Endothelial cell of umbilical vein (primary cell): ENCODE results near the gene ADGRG2. TPM values are rescaled to one million over a fixed set of nuclear protein-coding genes. Genes with fewer than 3 reads are reported as not detected.

Source experiments
- BruUV-seq: library from RNA; stranded (reverse); fragments of 400-500 nt; replicated peaks from 2 replicates; lab custom pipeline; 2021; lab: Mats Ljungman, UMichigan
- CTCF ChIA-PET: fragments of 300-600, 350-600 bp; sonication (Branson Sonifier 250); formaldehyde crosslinking; loops from one replicate; lab custom pipeline; 2021; ENCODE audit warnings: antibody characterized with exemption, inconsistent platforms; lab: Charles Lee
- POLR2A ChIA-PET: fragments of 300-600, 350-600 bp; sonication (Branson Sonifier 250); formaldehyde crosslinking; loops from one replicate; lab custom pipeline; 2021; ENCODE audit warnings: antibody characterized with exemption, inconsistent platforms; lab: Charles Lee
- DNase-seq: peaks from one replicate; pipeline ENCODE4 v3.0.0-alpha.2; 2011; ENCODE audit warnings: low read depth, low spot score
- FAIRE-seq: peaks from 2 replicates; lab custom pipeline; 2011; peaks lifted over from hg19 to GRCh38; lab: Jason Lieb, UNC
- H2AFZ ChIP-seq: 2 replicates; pipeline ENCODE4 v1.6.0; 2012; ENCODE audit warnings: low read depth, low read length, control low read depth, inconsistent platforms
- H3K27ac ChIP-seq: 2 replicates; pipeline ENCODE4 v1.5.1; 2011; ENCODE audit warnings: low read depth, mild to moderate bottlenecking, control low read depth, low read length, moderate library complexity; ENCODE audit not compliant: insufficient read depth
- H3K27me3 ChIP-seq, 2 experiments: 2 replicates each; pipeline versions ENCODE4 v1.6.0 to v1.6.1; 2011; ENCODE audit warnings: low read length in 2 of 2, mixed read lengths in 1 of 2; ENCODE audit not compliant: control insufficient read depth in 2 of 2, insufficient read depth in 2 of 2
- H3K36me3 ChIP-seq, 2 experiments: 2 replicates in 1 of 2; 3 replicates in 1 of 2; pipeline ENCODE4 v1.5.1; 2011; ENCODE audit warnings: low read length in 2 of 2, mild to moderate bottlenecking in 1 of 2, moderate library complexity in 1 of 2; ENCODE audit not compliant: control insufficient read depth in 2 of 2, insufficient read depth in 2 of 2; ENCODE audit errors: extremely low read depth in 1 of 2
- H3K4me1 ChIP-seq: 3 replicates; pipeline ENCODE4 v1.5.1; 2011; ENCODE audit warnings: mild to moderate bottlenecking, low read length; ENCODE audit not compliant: control insufficient read depth, insufficient read depth; ENCODE audit errors: extremely low read depth
- H3K4me2 ChIP-seq: 2 replicates; pipeline ENCODE4 v1.6.1; 2011; ENCODE audit warnings: low read length, control low read depth, mixed read lengths; ENCODE audit not compliant: insufficient read depth
- H3K4me3 ChIP-seq, 3 experiments: fragments of 200-600 bp in 1 of 3; sonication (generic), shearing (Covaris generic) in 1 of 3; replicated peaks in 1 of 3; 2 replicates each; pipeline ENCODE4 v1.5.1; 2011 to 2016; ENCODE audit warnings: control low read depth in 3 of 3, low read length in 3 of 3, mild to moderate bottlenecking in 2 of 3, inconsistent platforms in 1 of 3, low read depth in 1 of 3, moderate library complexity in 1 of 3; ENCODE audit not compliant: insufficient read depth in 1 of 3
- H3K79me2 ChIP-seq: 2 replicates; pipeline ENCODE4 v1.6.0; 2012; ENCODE audit warnings: low read length, inconsistent platforms; ENCODE audit not compliant: control insufficient read depth, insufficient read depth
- H3K9ac ChIP-seq: replicated peaks from 2 replicates; pipeline ENCODE3; 2011; ENCODE audit warnings: low read length, control low read depth; ENCODE audit not compliant: insufficient read depth; ENCODE audit errors: extremely low read depth
- H3K9me1 ChIP-seq: replicated peaks from 3 replicates; pipeline ENCODE4 v1.6.0; 2011; ENCODE audit warnings: mild to moderate bottlenecking, low read length; ENCODE audit not compliant: control insufficient read depth, insufficient read depth; ENCODE audit errors: extremely low read depth
- H3K9me3 ChIP-seq: replicated peaks from 2 replicates; pipeline ENCODE4 v1.5.1; 2012; ENCODE audit warnings: low read length, inconsistent platforms; ENCODE audit not compliant: control insufficient read depth, insufficient read depth
- H4K20me1 ChIP-seq: replicated peaks from 2 replicates; pipeline ENCODE3; 2011; ENCODE audit warnings: mild to moderate bottlenecking, low read length; ENCODE audit not compliant: control insufficient read depth, insufficient read depth; ENCODE audit errors: extremely low read depth
- CTCF ChIP-seq, 2 donors: IDR thresholded peaks; 1 replicate in 1 of 2; 2 replicates in 1 of 2; pipeline ENCODE4 v1.5.1; 2011; ENCODE audit warnings: low read length in 2 of 2, mild to moderate bottlenecking in 2 of 2, moderate library complexity in 2 of 2, control low read depth in 1 of 2, inconsistent platforms in 1 of 2, low read depth in 1 of 2; ENCODE audit not compliant: insufficient read depth in 1 of 2; ENCODE audit errors: extremely low read depth in 1 of 2
- EZH2 ChIP-seq: IDR thresholded peaks from 2 replicates; pipeline ENCODE4 v1.6.1; 2012; ENCODE audit warnings: borderline replicate concordance, low read depth, mild to moderate bottlenecking, moderate library complexity, low read length, inconsistent platforms; ENCODE audit not compliant: severe bottlenecking
- FOS ChIP-seq: IDR thresholded peaks from 2 replicates; pipeline ENCODE4 v1.6.1; 2011; ENCODE audit warnings: mild to moderate bottlenecking, low read length, moderate library complexity, borderline replicate concordance; ENCODE audit not compliant: insufficient read depth
- GATA2 ChIP-seq: IDR thresholded peaks from 2 replicates; pipeline ENCODE4 v1.7.0; 2011; ENCODE audit warnings: low read depth, mild to moderate bottlenecking, moderate library complexity, mixed read lengths, low read length; ENCODE audit not compliant: insufficient read length, insufficient read depth
- JUN ChIP-seq: IDR thresholded peaks from 2 replicates; pipeline ENCODE4 v1.6.1; 2011; ENCODE audit warnings: borderline replicate concordance, low read depth; ENCODE audit not compliant: insufficient read length, insufficient read depth
- MAX ChIP-seq: IDR thresholded peaks from 2 replicates; pipeline ENCODE4 v1.6.1; 2011; ENCODE audit not compliant: insufficient read depth, insufficient read length
- MYC ChIP-seq: IDR thresholded peaks from one replicate; pipeline ENCODE4 v1.6.1; 2011; ENCODE audit warnings: mild to moderate bottlenecking, low read depth, low read length
- POLR2A ChIP-seq: IDR thresholded peaks from 2 replicates; pipeline ENCODE4 v1.6.1; 2012; ENCODE audit warnings: low read depth, mild to moderate bottlenecking, control low read depth, low read length
- POLR2AphosphoS5 ChIP-seq: IDR thresholded peaks from 2 replicates; pipeline ENCODE4 v1.6.1; 2012; ENCODE audit warnings: low read depth, mild to moderate bottlenecking, control low read depth, low read length, moderate library complexity; ENCODE audit not compliant: insufficient read depth
- dilution Hi-C: fragments of 300-500 bp; cut with MboI; formaldehyde crosslinking; loops from one replicate; pipeline ENCODE4 v1.15.0; 2019; ENCODE audit warnings: low sequenced_read_pairs; ENCODE audit not compliant: extremely low pct_ligation_motif_present
- intact Hi-C: fragments of 100-400 bp; cut with micrococcal nuclease; formaldehyde crosslinking; loops from one replicate; pipeline ENCODE4 v1.10.0; 2022
- polyA plus RNA-seq, 4 experiments: library from polyadenylated mRNA; depleted of rRNA in 3 of 4; stranded (reverse) in 3 of 4; unstranded in 1 of 4; fragments of >200 nt; gene quantifications; 2 replicates each; pipeline versions ENCODE4 v1.2.1 to v1.2.3, GENCODE V29; 2011 to 2012; ENCODE audit warnings: missing spikeins in 1 of 4
- total RNA-seq: library from RNA; stranded (reverse); gene quantifications from 2 replicates; pipeline ENCODE4 v1.2.3, GENCODE V29; 2021

Gene ADGRG2
- total and polyA plus RNA-seq, 2 donors (not counting 3 experiments of a cell fraction or from before 2014, with no cell fraction given): not detected

- FAIRE-seq: no peak
- no peaks in the 10 kb centered on the region for H3K9me1 ChIP-seq
- CTCF ChIA-PET: no interaction called here
- no peaks in the 10 kb centered on the region for H3K27me3 ChIP-seq
- dilution Hi-C loops: no loop called here
- no peak overlapping the region for H3K4me2 ChIP-seq
- no peak overlapping the region for H3K9ac ChIP-seq
- no peaks in the 10 kb centered on the region for H4K20me1 ChIP-seq
- no peak overlapping the region for H2AFZ ChIP-seq
- H3K79me2 ChIP-seq: no peaks in the 10 kb centered on the region
- POLR2A ChIA-PET: no interaction called here
- no peaks in the 10 kb centered on the region for H3K36me3 ChIP-seq
- intact Hi-C loops: no loop called here
- H3K4me1 ChIP-seq: no peaks in the 10 kb centered on the region
- BruUV-seq: no TSS peak
- no peak overlapping the region for H3K27ac ChIP-seq
- no peak overlapping the region for H3K4me3 ChIP-seq
- TF ChIP-seq FOS (no peak), JUN (no peak)
- H3K9me3 ChIP-seq: no peaks in the 10 kb centered on the region
- no peak for DNase-seq
Measured at GRCh38 chrX:19152762-19153161, 30.5 kb upstream of the ADGRG2 start.

GRCh38 chrX:19137067-19137466 lies 14.8 kb upstream of the ADGRG2 start:
- ChIA-PET CTCF (no interaction called here), POLR2A (no interaction called here)
- DNase-seq: no peak
- no peaks in the 10 kb centered on the region for H3K9me1 ChIP-seq
- H3K27me3 ChIP-seq: no peaks in the 10 kb centered on the region
- H3K4me1 ChIP-seq: no peaks in the 10 kb centered on the region
- no peak overlapping the region for H2AFZ ChIP-seq
- intact Hi-C loops (no loop called here), dilution Hi-C loops (no loop called here)
- no peaks in the 10 kb centered on the region for H3K36me3 ChIP-seq
- no peaks in the 10 kb centered on the region for H3K79me2 ChIP-seq
- H3K9me3 ChIP-seq: no peaks in the 10 kb centered on the region
- no peak overlapping the region for H3K4me2 ChIP-seq
- FAIRE-seq: no peak
- H4K20me1 ChIP-seq: no peaks in the 10 kb centered on the region
- TF ChIP-seq MYC (no peak), CTCF (IDR thresholded peaks at IDR 0.05; ENCODE audit: extremely low read depth in 1 of 2, insufficient read depth in 1 of 2, low read depth in 1 of 2, low read length in 2 of 2) (no peak), MAX (no peak), POLR2AphosphoS5 (no peak), JUN (no peak), FOS (no peak), POLR2A (no peak), GATA2 (no peak), EZH2 (no peak)
- BruUV-seq: no TSS peak
- H3K4me3 ChIP-seq: no peak overlapping the region
- H3K27ac ChIP-seq: no peak overlapping the region
- no peak overlapping the region for H3K9ac ChIP-seq
